ENCODE data around the gene TTYH3. TPM values are rescaled to one million over a fixed set of nuclear protein-coding genes. Genes with fewer than 3 reads are reported as not detected.
A peak's percentile ranks its signal among the peaks of the same experiment; 100 is the strongest.

Gene TTYH3
- total RNA-seq, 1 experiment from 2014 or later: 25.0 TPM

DNA sequence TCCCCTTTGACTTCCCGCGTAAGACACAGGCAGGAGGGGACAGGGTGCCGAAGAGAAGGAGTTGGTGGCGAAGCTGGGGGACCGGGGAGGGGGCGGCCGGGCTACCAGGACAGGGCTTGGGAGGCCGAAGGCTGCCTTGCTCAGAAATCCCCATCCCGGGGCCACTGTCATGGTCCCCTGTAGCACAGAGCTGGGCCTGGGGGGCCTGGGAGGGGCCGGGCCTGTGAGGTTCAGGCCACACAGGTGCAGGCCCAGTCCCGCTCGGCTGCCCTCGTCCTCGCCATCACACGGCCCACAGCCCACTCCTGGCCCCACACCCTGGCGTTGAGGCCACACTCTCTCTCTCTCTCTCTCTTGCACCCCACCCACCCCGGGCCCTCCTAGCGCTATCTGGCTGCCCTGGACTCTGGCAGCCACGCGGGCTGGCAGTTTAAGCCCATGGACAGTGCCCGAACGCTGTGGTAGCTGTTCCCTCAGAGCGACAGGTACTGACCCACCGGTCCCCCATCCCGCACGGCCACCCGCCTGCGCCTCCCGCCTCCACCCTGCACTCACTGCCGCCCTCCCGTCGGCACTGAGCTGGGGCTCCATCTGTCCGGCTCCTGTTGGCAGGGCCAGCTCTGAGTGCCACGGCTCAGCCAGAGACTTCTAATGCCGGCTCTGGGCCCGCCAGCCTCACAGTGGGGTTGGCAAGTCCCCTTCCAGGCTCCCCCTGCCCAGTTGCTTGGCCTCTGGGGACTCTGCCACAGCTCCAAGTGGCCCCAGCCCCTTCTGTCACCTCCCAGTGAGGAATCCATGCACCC lies 28.0 kb downstream of the TTYH3 start:
- H3K79me2 ChIP-seq (ENCODE audit: low read length): no peaks in the 10 kb centered on the region
- POLR2A ChIA-PET (ENCODE audit: unreplicated experiment): no interaction called here

DNA sequence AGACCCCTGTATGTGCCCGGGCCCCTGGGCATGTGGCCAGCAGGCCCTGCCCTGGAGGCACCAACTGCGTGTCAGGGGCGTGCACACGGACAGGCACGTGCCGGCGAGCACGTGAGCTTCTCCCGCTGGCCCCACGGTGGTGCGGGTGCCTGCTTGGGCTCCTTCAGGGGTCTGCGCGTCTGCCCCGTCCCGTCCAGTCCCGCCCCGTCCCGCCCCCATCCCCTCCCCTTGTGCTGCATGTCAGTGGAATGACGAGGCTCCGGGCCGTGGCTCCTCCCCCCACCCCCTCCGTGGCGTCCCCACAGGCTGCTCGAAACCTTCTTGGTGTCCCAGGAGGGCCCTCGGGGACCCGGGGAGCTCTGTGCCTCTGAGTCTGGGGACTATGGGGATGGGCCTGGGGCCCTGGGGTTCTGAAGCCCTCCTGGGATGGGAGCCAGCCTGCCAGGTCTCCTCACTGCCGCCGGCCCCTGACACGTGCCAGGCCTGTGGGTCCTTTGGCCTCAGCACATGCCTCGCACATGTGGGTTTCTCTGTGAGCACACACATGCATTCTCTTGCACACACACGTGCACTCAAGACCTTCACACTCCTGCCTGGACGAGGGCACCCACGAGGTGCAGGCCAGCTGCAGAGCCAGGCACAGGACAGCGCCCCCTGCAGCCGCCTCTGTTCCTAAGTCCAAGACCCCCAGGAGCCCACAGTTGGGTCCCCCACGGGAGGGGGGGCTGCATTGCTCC lies 28.7 kb downstream of the TTYH3 start:
- CTCF ChIA-PET: no interaction called here
- H3K4me2 ChIP-seq (ENCODE audit: low read length): no peak overlapping the region
- H3K27me3 ChIP-seq (ENCODE audit: low read length): no peaks in the 10 kb centered on the region
- no peak overlapping the region for H3K9ac ChIP-seq (ENCODE audit: low read length)
- H3K9me2 ChIP-seq (replicated peaks; ENCODE audit: low read length): no peaks in the 10 kb centered on the region
- H3F3A ChIP-seq (ENCODE audit: low read length, unreplicated experiment): no peaks in the 10 kb centered on the region
- POLR2A ChIA-PET (ENCODE audit: unreplicated experiment): no interaction called here
- no peak for DNase-seq
- H3K36me3 ChIP-seq (ENCODE audit: low read depth, low read length): no peaks in the 10 kb centered on the region
- TF ChIP-seq CTCF (conservative IDR thresholded peaks at IDR 0.05; ENCODE audit: low read depth, low read length) (peak; percentile 51; the same call in 1 of the 2 replicates), EZH2 (IDR thresholded peaks at IDR 0.05; ENCODE audit: low read length, unreplicated experiment) (no peak)
- no peak overlapping the region for H2AFZ ChIP-seq (ENCODE audit: low read length)
- no peaks in the 10 kb centered on the region for H4K20me1 ChIP-seq (ENCODE audit: low read length)
- H3K9me3 ChIP-seq (ENCODE audit: low read length): no peaks in the 10 kb centered on the region
- H3K4me1 ChIP-seq (ENCODE audit: insufficient read depth, low read length): no peaks in the 10 kb centered on the region
- no peak overlapping the region for H3K4me3 ChIP-seq (ENCODE audit: low read length)
- BruUV-seq (replicated peaks): no TSS peak
- no peak for ATAC-seq
- intact Hi-C loops (cut with micrococcal nuclease): no loop called here
- no peak overlapping the region for H3K27ac ChIP-seq (ENCODE audit: low read length)
- H3K79me2 ChIP-seq (ENCODE audit: low read length): no peaks in the 10 kb centered on the region

More for the DNA sequence above, 28.0 kb downstream of the TTYH3 start:
- CTCF ChIA-PET: no interaction called here
- no peaks in the 10 kb centered on the region for H3K36me3 ChIP-seq (ENCODE audit: low read depth, low read length)
- intact Hi-C loops (cut with micrococcal nuclease): no loop called here
- no peaks in the 10 kb centered on the region for H3K9me3 ChIP-seq (ENCODE audit: low read length)
- no peak overlapping the region for H3K4me3 ChIP-seq (ENCODE audit: low read length)
- no TSS peak for BruUV-seq (replicated peaks)
- H3F3A ChIP-seq (ENCODE audit: low read length, unreplicated experiment): no peaks in the 10 kb centered on the region
- ATAC-seq (no peak), DNase-seq (no peak)
- no peak overlapping the region for H2AFZ ChIP-seq (ENCODE audit: low read length)
- no peaks in the 10 kb centered on the region for H3K27me3 ChIP-seq (ENCODE audit: low read length)
- no peak for TF ChIP-seq CTCF (conservative IDR thresholded peaks at IDR 0.05; ENCODE audit: low read depth, low read length)
- no peak overlapping the region for H3K4me2 ChIP-seq (ENCODE audit: low read length)
- H3K27ac ChIP-seq (ENCODE audit: low read length): no peak overlapping the region
- H3K9ac ChIP-seq (ENCODE audit: low read length): no peak overlapping the region
- H3K4me1 ChIP-seq (ENCODE audit: insufficient read depth, low read length): no peaks in the 10 kb centered on the region
- H4K20me1 ChIP-seq (ENCODE audit: low read length): no peaks in the 10 kb centered on the region
- no peaks in the 10 kb centered on the region for H3K9me2 ChIP-seq (replicated peaks; ENCODE audit: low read length)

- no peaks in the 10 kb centered on the region for H3F3A ChIP-seq (ENCODE audit: low read length, unreplicated experiment)
- no peaks in the 10 kb centered on the region for H3K9me3 ChIP-seq (ENCODE audit: low read length)
- intact Hi-C loops (cut with micrococcal nuclease): no loop called here
- ATAC-seq (no peak), DNase-seq (no peak)
- H3K4me3 ChIP-seq (ENCODE audit: low read length): no peak overlapping the region
- H2AFZ ChIP-seq (ENCODE audit: low read length): no peak overlapping the region
- no peaks in the 10 kb centered on the region for H3K27me3 ChIP-seq (ENCODE audit: low read length)
- H3K4me1 ChIP-seq (ENCODE audit: insufficient read depth, low read length): no peaks in the 10 kb centered on the region
- POLR2A ChIA-PET (ENCODE audit: unreplicated experiment): no interaction called here
- H3K9ac ChIP-seq (ENCODE audit: low read length): no peak overlapping the region
- H3K4me2 ChIP-seq (ENCODE audit: low read length): no peak overlapping the region
- no peaks in the 10 kb centered on the region for H3K36me3 ChIP-seq (ENCODE audit: low read depth, low read length)
- H3K9me2 ChIP-seq (replicated peaks; ENCODE audit: low read length): no peaks in the 10 kb centered on the region
- no peak overlapping the region for H3K27ac ChIP-seq (ENCODE audit: low read length)
- H3K79me2 ChIP-seq (ENCODE audit: low read length): no peaks in the 10 kb centered on the region
- CTCF ChIA-PET: no interaction called here
- TF ChIP-seq CTCF (conservative IDR thresholded peaks at IDR 0.05; ENCODE audit: low read depth, low read length) (peak; percentile 11; the same call in 1 of the 2 replicates), EZH2phosphoT487 (IDR thresholded peaks at IDR 0.05; ENCODE audit: borderline replicate concordance, low read length) (no peak), EZH2 (IDR thresholded peaks at IDR 0.05; ENCODE audit: low read length, unreplicated experiment) (no peak)
- no peaks in the 10 kb centered on the region for H4K20me1 ChIP-seq (ENCODE audit: low read length)
- BruUV-seq (replicated peaks): no TSS peak
These were observed 29.3 kb downstream of the TTYH3 start for GRCh38 chr7:2661096-2661449.
